HFFc6 (cell line): ENCODE data around the gene SLC6A17. TPM values are rescaled to one million over a fixed set of nuclear protein-coding genes. Genes with fewer than 3 reads are reported as not detected.
A peak's percentile ranks its signal among the peaks of the same experiment; 100 is the strongest.

Source experiments
- DNase-seq: peaks from one replicate; pipeline ENCODE4 v3.0.0-alpha.2; 2018
- H3K27ac Mint-ChIP-seq: 2 replicates; pipeline ENCODE4 v1.8.0; 2020; ENCODE audit warnings: mild to moderate bottlenecking, mixed read lengths
- H3K27me3 Mint-ChIP-seq: 2 replicates; pipeline ENCODE4 v1.8.0; 2021; ENCODE audit warnings: mild to moderate bottlenecking, moderate library complexity, mixed read lengths; ENCODE audit not compliant: insufficient read depth
- H3K36me3 Mint-ChIP-seq: 2 replicates; pipeline ENCODE4 v1.8.0; 2021; ENCODE audit warnings: low read depth, mixed read lengths
- H3K4me1 Mint-ChIP-seq: 2 replicates; pipeline ENCODE4 v1.8.0; 2020; ENCODE audit warnings: low read depth, mixed read lengths
- H3K4me3 Mint-ChIP-seq: 2 replicates; pipeline ENCODE4 v1.8.0; 2020; ENCODE audit warnings: mild to moderate bottlenecking, moderate library complexity, mixed read lengths
- H3K9me3 Mint-ChIP-seq: 2 replicates; pipeline ENCODE4 v1.8.0; 2020; ENCODE audit warnings: mild to moderate bottlenecking, mixed read lengths
- total RNA-seq, 6 experiments: library from RNA; stranded (reverse); fragmentation: NEBNext Ultra II Directional; extraction: Animal tissue kit (Norgen Biotek cat#: 25700); gene quantifications; 2 replicates in 1 of 6; 3 replicates in 5 of 6; pipeline ENCODE4 v1.2.3, GENCODE V29; 2021
- TF ChIP-seq, protein P1 (sequence below): fragments of 200-600 bp; sonication (generic); IDR thresholded peaks from 2 replicates; pipeline ENCODE4 v1.5.0; 2021; ENCODE audit warnings: antibody characterized with exemption, mild to moderate bottlenecking

Gene SLC6A17
- total RNA-seq, 6 experiments from 2014 or later = 1.7 to 5.3 (median 2.0) TPM

DNA sequence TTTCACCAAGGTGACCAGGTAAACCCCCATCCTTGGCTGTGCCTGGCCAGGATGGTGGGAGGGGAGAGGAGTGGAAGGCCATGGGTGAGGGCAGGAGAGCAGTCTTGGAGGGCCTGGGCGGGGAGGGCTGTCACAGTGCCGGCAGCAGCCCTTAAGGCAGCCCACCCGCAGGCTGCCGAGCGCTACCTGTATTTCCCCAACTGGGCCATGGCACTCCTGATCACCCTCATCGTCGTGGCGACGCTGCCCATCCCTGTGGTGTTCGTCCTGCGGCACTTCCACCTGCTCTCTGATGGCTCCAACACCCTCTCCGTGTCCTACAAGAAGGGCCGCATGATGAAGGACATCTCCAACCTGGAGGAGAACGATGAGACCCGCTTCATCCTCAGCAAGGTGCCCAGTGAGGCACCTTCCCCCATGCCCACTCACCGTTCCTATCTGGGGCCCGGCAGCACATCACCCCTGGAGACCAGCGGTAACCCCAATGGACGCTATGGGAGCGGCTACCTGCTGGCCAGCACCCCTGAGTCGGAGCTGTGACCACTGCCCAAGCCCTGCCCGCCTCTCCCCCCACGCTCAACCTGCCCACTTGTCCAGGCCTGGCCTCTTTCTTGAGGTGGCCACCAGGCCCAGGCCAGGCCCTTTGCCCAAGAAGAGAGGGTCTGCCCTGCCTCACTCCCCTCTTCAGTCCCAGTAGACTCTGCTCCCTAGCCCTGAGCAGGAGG lies 47.8 kb downstream of the SLC6A17 start:
- H3K27ac Mint-ChIP-seq = no peak overlapping the region
- TF ChIP-seq, protein P1, sequence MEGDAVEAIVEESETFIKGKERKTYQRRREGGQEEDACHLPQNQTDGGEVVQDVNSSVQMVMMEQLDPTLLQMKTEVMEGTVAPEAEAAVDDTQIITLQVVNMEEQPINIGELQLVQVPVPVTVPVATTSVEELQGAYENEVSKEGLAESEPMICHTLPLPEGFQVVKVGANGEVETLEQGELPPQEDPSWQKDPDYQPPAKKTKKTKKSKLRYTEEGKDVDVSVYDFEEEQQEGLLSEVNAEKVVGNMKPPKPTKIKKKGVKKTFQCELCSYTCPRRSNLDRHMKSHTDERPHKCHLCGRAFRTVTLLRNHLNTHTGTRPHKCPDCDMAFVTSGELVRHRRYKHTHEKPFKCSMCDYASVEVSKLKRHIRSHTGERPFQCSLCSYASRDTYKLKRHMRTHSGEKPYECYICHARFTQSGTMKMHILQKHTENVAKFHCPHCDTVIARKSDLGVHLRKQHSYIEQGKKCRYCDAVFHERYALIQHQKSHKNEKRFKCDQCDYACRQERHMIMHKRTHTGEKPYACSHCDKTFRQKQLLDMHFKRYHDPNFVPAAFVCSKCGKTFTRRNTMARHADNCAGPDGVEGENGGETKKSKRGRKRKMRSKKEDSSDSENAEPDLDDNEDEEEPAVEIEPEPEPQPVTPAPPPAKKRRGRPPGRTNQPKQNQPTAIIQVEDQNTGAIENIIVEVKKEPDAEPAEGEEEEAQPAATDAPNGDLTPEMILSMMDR = no peak
- H3K4me1 Mint-ChIP-seq = peaks cover 9% of the 10 kb centered on the region
- no peaks in the 10 kb centered on the region for H3K9me3 Mint-ChIP-seq
- H3K27me3 Mint-ChIP-seq = peaks cover 8% of the 10 kb centered on the region
- no peak overlapping the region for H3K4me3 Mint-ChIP-seq
- no peak for DNase-seq
- H3K36me3 Mint-ChIP-seq = no peaks in the 10 kb centered on the region

- Mint-ChIP-seq H3K9me3 (no peaks in the 10 kb centered on the region), H3K27me3 (peaks cover 7% of the 10 kb centered on the region), H3K4me1 (peaks cover 16% of the 10 kb centered on the region), H3K27ac (no peak overlapping the region), H3K36me3 (no peaks in the 10 kb centered on the region), H3K4me3 (no peak overlapping the region)
- TF ChIP-seq, protein P1 = no peak
- DNase-seq = no peak
Observed at GRCh38 chr1:110198746-110199145, 48.5 kb downstream of the SLC6A17 start.

DNA sequence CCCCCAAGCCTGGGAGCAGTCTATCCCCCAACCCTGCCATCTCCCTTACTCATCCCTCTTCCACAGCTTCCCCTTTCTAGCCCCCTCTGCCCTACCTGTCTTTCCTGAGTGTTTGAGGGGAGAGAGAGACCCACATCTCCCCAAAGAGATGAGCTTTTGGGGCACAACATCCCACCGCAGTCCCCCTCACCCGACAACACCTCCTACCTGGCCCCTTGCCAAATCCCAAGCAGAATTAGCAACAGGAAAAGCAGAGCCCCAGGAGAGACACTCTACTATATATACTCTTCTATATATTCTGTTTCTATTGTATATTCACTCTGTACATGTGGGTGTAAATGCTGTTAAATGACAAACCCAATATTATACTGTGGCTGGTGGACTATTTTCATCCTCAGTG lies 49.9 kb downstream of the SLC6A17 start:
- H3K27me3 Mint-ChIP-seq = peaks cover 10% of the 10 kb centered on the region
- no peaks in the 10 kb centered on the region for H3K36me3 Mint-ChIP-seq
- peaks cover 23% of the 10 kb centered on the region for H3K4me1 Mint-ChIP-seq
- no peaks in the 10 kb centered on the region for H3K9me3 Mint-ChIP-seq
- H3K4me3 Mint-ChIP-seq = no peak overlapping the region
- TF ChIP-seq, protein P1 = no peak
- no peak overlapping the region for H3K27ac Mint-ChIP-seq
- no peak for DNase-seq

- no peak overlapping the region for H3K27ac Mint-ChIP-seq
- TF ChIP-seq, protein P1 = no peak
- H3K4me3 Mint-ChIP-seq = no peak overlapping the region
- DNase-seq = peak; percentile 28
- peaks cover 23% of the 10 kb centered on the region for H3K4me1 Mint-ChIP-seq
- no peaks in the 10 kb centered on the region for H3K9me3 Mint-ChIP-seq
- no peaks in the 10 kb centered on the region for H3K36me3 Mint-ChIP-seq
- H3K27me3 Mint-ChIP-seq = peaks cover 10% of the 10 kb centered on the region
Observed at GRCh38 chr1:110200666-110201065, 50.4 kb downstream of the SLC6A17 start.

DNA sequence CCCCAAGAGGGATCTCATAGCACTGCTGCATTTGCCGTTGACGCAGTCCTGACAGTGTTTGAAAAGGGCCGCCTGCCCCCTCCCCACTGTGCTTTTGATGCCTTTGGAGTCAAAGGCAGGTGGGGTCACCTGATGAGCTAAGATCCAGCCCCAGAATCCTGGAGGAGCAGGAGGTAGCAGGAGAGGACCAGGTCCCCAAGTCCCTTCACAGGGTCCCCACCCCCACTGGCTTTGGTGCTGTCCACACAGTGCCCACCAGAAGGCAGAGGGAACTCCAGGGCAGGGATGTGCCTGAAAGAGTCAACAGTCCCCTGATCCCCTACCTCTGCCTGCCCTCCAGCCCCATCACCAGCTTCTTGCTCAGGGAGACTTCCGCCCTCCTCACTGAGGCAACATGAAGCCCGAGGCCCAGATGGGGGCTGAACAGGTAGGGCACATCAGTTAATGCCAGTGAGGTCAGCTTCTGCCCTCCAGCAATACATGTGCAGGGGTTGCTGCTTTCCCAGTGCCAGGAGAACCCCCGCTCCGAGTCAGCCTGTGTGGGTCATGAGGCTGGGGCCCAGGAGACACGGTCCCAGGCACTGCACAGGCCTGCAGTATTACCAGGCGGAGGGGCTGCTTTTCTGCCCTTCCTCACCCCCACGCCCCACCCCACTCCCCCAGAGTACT lies 51.0 kb downstream of the SLC6A17 start:
- DNase-seq = no peak
- Mint-ChIP-seq H3K27ac (no peak overlapping the region), H3K27me3 (peaks cover 10% of the 10 kb centered on the region), H3K4me1 (peaks cover 23% of the 10 kb centered on the region), H3K4me3 (no peak overlapping the region), H3K36me3 (no peaks in the 10 kb centered on the region), H3K9me3 (no peaks in the 10 kb centered on the region)
- TF ChIP-seq, protein P1 = no peak
